Measurements from ENCODE around the gene DACH1. TPM values are rescaled to one million over a fixed set of nuclear protein-coding genes. Genes with fewer than 3 reads are reported as not detected.

DACH1 gene
- total and polyA plus RNA-seq, 2 of the 13 experiments (the other 11 are each of a cell fraction or from before 2014, with no cell fraction given), result not detected

GRCh38 chr13:71396149-71396548, 470.9 kb downstream of the DACH1 start:
- Histone ChIP-seq H3K4me3 (replicated peaks in 1 of 3; ENCODE audit: insufficient read depth in 1 of 3, low read depth in 2 of 3, low read length in 3 of 3) (no peak overlapping the region), H3K27me3 (ENCODE audit: control insufficient read depth in 1 of 2, insufficient read depth in 2 of 2, low read length in 2 of 2) (no peaks in the 10 kb centered on the region), H3K9ac (ENCODE audit: insufficient read depth, low read depth, low read length) (no peak overlapping the region), H3K4me1 (ENCODE audit: insufficient read depth, low read length) (no peaks in the 10 kb centered on the region), H2AFZ (ENCODE audit: low read length) (no peak overlapping the region), H4K20me1 (ENCODE audit: insufficient read depth, low read length) (no peaks in the 10 kb centered on the region), H3K4me2 (ENCODE audit: low read depth, low read length) (no peak overlapping the region), H3K9me3 (ENCODE audit: low read length) (no peaks in the 10 kb centered on the region), H3K27ac (ENCODE audit: extremely low read length, insufficient read depth, low read length) (no peak overlapping the region), H3K79me2 (ENCODE audit: insufficient read depth, low read length) (no peaks in the 10 kb centered on the region), H3K36me3 (replicated peaks in 1 of 2; ENCODE audit: control insufficient read depth in 1 of 2, insufficient read depth in 2 of 2, low read length in 2 of 2) (no peaks in the 10 kb centered on the region)
- BruUV-seq (replicated peaks), result no TSS peak
- FAIRE-seq (no peak), ATAC-seq (no peak), DNase-seq (ENCODE audit: low spot score) (no peak)
- in situ Hi-C loops (cut with HindIII; ENCODE audit: extremely low pct_ligation_motif_present, low pct_unique_long_range_greater_than_20kb) (no loop called here), intact Hi-C loops (cut with micrococcal nuclease; ENCODE audit: unreplicated experiment) (no loop called here)
- TF ChIP-seq, protein P1, sequence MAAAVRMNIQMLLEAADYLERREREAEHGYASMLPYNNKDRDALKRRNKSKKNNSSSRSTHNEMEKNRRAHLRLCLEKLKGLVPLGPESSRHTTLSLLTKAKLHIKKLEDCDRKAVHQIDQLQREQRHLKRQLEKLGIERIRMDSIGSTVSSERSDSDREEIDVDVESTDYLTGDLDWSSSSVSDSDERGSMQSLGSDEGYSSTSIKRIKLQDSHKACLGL (CRISPR knock-in tag; IDR thresholded peaks at IDR 0.05), result no peak
- TF ChIP-seq MAFF (IDR thresholded peaks at IDR 0.05; ENCODE audit: low read depth, low read length) (peak; percentile 69), MAFK (conservative IDR thresholded peaks at IDR 0.05 in 1 of 2, IDR thresholded peaks at IDR 0.05 in 1 of 2; ENCODE audit: low read length in 2 of 2) (peak; percentile 61 to 82)
- POLR2A ChIA-PET, result no interaction called here
- CTCF ChIA-PET (ENCODE audit: low intra/inter-chr PET ratio, low total read pairs), result no interaction called here

- Histone ChIP-seq H3K9me3 (ENCODE audit: low read length) (no peaks in the 10 kb centered on the region), H2AFZ (ENCODE audit: low read length) (no peak overlapping the region), H3K27ac (ENCODE audit: extremely low read length, insufficient read depth, low read length) (no peak overlapping the region), H3K4me1 (ENCODE audit: insufficient read depth, low read length) (no peaks in the 10 kb centered on the region), H3K79me2 (ENCODE audit: insufficient read depth, low read length) (no peaks in the 10 kb centered on the region), H3K4me2 (ENCODE audit: low read depth, low read length) (no peak overlapping the region), H4K20me1 (ENCODE audit: insufficient read depth, low read length) (no peaks in the 10 kb centered on the region), H3K27me3 (ENCODE audit: control insufficient read depth in 1 of 2, insufficient read depth in 2 of 2, low read length in 2 of 2) (no peaks in the 10 kb centered on the region), H3K36me3 (replicated peaks in 1 of 2; ENCODE audit: control insufficient read depth in 1 of 2, insufficient read depth in 2 of 2, low read length in 2 of 2) (no peaks in the 10 kb centered on the region), H3K9ac (ENCODE audit: insufficient read depth, low read depth, low read length) (no peak overlapping the region), H3K4me3 (replicated peaks in 1 of 3; ENCODE audit: insufficient read depth in 1 of 3, low read depth in 2 of 3, low read length in 3 of 3) (no peak overlapping the region)
- intact Hi-C loops (cut with micrococcal nuclease; ENCODE audit: unreplicated experiment), result no loop called here
- in situ Hi-C loops (cut with HindIII; ENCODE audit: extremely low pct_ligation_motif_present, low pct_unique_long_range_greater_than_20kb), result no loop called here
- FAIRE-seq, result no peak
- TF ChIP-seq ZNF326 (CRISPR knock-in tag; IDR thresholded peaks at IDR 0.05; ENCODE audit: borderline replicate concordance) (no peak), NFAT5 (CRISPR knock-in tag; IDR thresholded peaks at IDR 0.05) (no peak), ZNF615 (CRISPR knock-in tag; IDR thresholded peaks at IDR 0.05; ENCODE audit: borderline replicate concordance) (no peak), HNRNPUL1 (IDR thresholded peaks at IDR 0.05; ENCODE audit: low read depth, low read length) (no peak), SRSF9 (IDR thresholded peaks at IDR 0.05; ENCODE audit: borderline replicate concordance, insufficient read depth, low read depth, low read length, poor library complexity, severe bottlenecking) (no peak), FIP1L1 (IDR thresholded peaks at IDR 0.05; ENCODE audit: borderline replicate concordance, insufficient read depth, low read depth, low read length) (no peak), NCOR1 (IDR thresholded peaks at IDR 0.05; ENCODE audit: borderline replicate concordance, low read length) (no peak), TARDBP (CRISPR knock-in tag; IDR thresholded peaks at IDR 0.05) (no peak), ZNF451 (CRISPR knock-in tag; IDR thresholded peaks at IDR 0.05) (no peak), ATF4 (CRISPR knock-in tag; IDR thresholded peaks at IDR 0.05) (no peak)
- CTCF ChIA-PET (ENCODE audit: low intra/inter-chr PET ratio, low total read pairs), result no interaction called here
- POLR2A ChIA-PET, result no interaction called here
- WGBS (ENCODE audit: low lambda C conversion rate), result 24% methylated on average over 8 of the region's 8 CpGs
- BruUV-seq (replicated peaks), result no TSS peak
- no peak for DNase-seq (ENCODE audit: low spot score)
- ATAC-seq, result no peak
These were observed 472.0 kb downstream of the DACH1 start for GRCh38 chr13:71395053-71395452.

All from HepG2 (cell line).